Liver (tissue), 9 donors: Measurements from ENCODE around the gene FAM131C. TPM values are rescaled to one million over a fixed set of nuclear protein-coding genes. Genes with fewer than 3 reads are reported as not detected.

Source experiments
- DNase-seq: peaks from one replicate; pipeline ENCODE4 v3.0.0-alpha.2; 2017; ENCODE audit warnings: low spot score
- H3K27ac ChIP-seq, 2 donors: one replicate each; pipeline ENCODE4 v1.7.0; 2013; ENCODE audit warnings: inconsistent platforms in 2 of 2, low read length in 2 of 2, control low read depth in 1 of 2, low read depth in 1 of 2, mild to moderate bottlenecking in 1 of 2
- H3K27me3 ChIP-seq, 4 donors: one replicate each; pipeline versions ENCODE4 v1.6.1 to v1.7.0; 2013; ENCODE audit warnings: low read length in 3 of 4, inconsistent platforms in 1 of 4, mild to moderate bottlenecking in 1 of 4, moderate library complexity in 1 of 4; ENCODE audit not compliant: control insufficient read depth in 4 of 4, insufficient read depth in 4 of 4
- H3K36me3 ChIP-seq, 4 donors: one replicate each; pipeline versions ENCODE4 v1.6.1 to v1.7.0; 2013; ENCODE audit warnings: low read length in 3 of 4, mild to moderate bottlenecking in 3 of 4, low read depth in 1 of 4, moderate library complexity in 1 of 4; ENCODE audit not compliant: control insufficient read depth in 4 of 4, insufficient read depth in 3 of 4
- H3K4me1 ChIP-seq, 4 donors: one replicate each; pipeline versions ENCODE4 v1.6.1 to v1.7.0; 2013; ENCODE audit warnings: low read length in 3 of 4, mild to moderate bottlenecking in 3 of 4, moderate library complexity in 1 of 4; ENCODE audit not compliant: control insufficient read depth in 4 of 4, insufficient read depth in 4 of 4
- H3K4me3 ChIP-seq, 3 donors: one replicate each; pipeline versions ENCODE4 v1.6.1 to v1.7.0; 2013; ENCODE audit warnings: low read length in 3 of 3, control low read depth in 1 of 3, low read depth in 1 of 3, mild to moderate bottlenecking in 1 of 3
- H3K9ac ChIP-seq, 2 donors: one replicate each; pipeline ENCODE4 v1.7.0; 2013; ENCODE audit warnings: low read length in 2 of 2, mild to moderate bottlenecking in 2 of 2, moderate library complexity in 2 of 2, control low read depth in 1 of 2, low read depth in 1 of 2
- H3K9me3 ChIP-seq, 4 donors: one replicate each; pipeline versions ENCODE4 v1.6.1 to v1.7.0; 2013; ENCODE audit warnings: low read length in 3 of 4; ENCODE audit not compliant: control insufficient read depth in 4 of 4
- ATF3 ChIP-seq: IDR thresholded peaks from 2 replicates; pipeline ENCODE4 v1.6.1; 2016; ENCODE audit warnings: antibody characterized with exemption
- CTCF ChIP-seq: fragments of 150-350 bp; IDR thresholded peaks from 2 replicates; pipeline ENCODE4 v1.5.1; 2017; ENCODE audit warnings: improper control_type of control experiment, low read depth, low read length; ENCODE audit not compliant: missing input control
- FOXA1 ChIP-seq: IDR thresholded peaks from 2 replicates; pipeline ENCODE4 v1.6.1; 2016; ENCODE audit warnings: antibody characterized with exemption
- FOXA2 ChIP-seq: IDR thresholded peaks from 2 replicates; pipeline ENCODE4 v1.6.1; 2016; ENCODE audit warnings: antibody characterized with exemption
- HNF4A ChIP-seq, 2 donors: conservative IDR thresholded peaks; 2 replicates each; pipeline ENCODE4 v1.6.1; 2016; ENCODE audit warnings: antibody characterized with exemption in 2 of 2, mild to moderate bottlenecking in 2 of 2
- HNF4G ChIP-seq: IDR thresholded peaks from 2 replicates; pipeline ENCODE4 v1.6.1; 2016; ENCODE audit warnings: antibody characterized with exemption
- JUND ChIP-seq, 2 donors: IDR thresholded peaks; 2 replicates each; pipeline ENCODE4 v1.6.1; 2016; ENCODE audit warnings: antibody characterized with exemption in 2 of 2
- RAD21 ChIP-seq, 2 donors: IDR thresholded peaks; 2 replicates each; pipeline ENCODE4 v1.6.1; 2016; ENCODE audit warnings: antibody characterized with exemption in 2 of 2, mild to moderate bottlenecking in 2 of 2
- SP1 ChIP-seq: IDR thresholded peaks from 2 replicates; pipeline ENCODE4 v1.6.1; 2018; ENCODE audit warnings: antibody characterized with exemption, mild to moderate bottlenecking
- TAF1 ChIP-seq: conservative IDR thresholded peaks from 2 replicates; pipeline ENCODE4 v1.6.1; 2016; ENCODE audit warnings: antibody characterized with exemption, mild to moderate bottlenecking
- ZBTB33 ChIP-seq: IDR thresholded peaks from 2 replicates; pipeline ENCODE4 v1.6.1; 2016; ENCODE audit warnings: antibody characterized with exemption
- WGBS: extraction: QIAGEN DNeasy Blood & Tissue Kit; methylation state at CpG from one replicate; pipeline ENCODE4 v1.1.7; 2013; 5-methylcytosine and 5-hydroxymethylcytosine counted together
- polyA plus RNA-seq, 2 donors: library from polyadenylated mRNA; stranded (reverse) in 1 of 2; unstranded in 1 of 2; fragments of 200-250 nt in 1 of 2; fragments of >200 nt in 1 of 2; fragmentation: Nextera tagmentation in 1 of 2; extraction: Ambion mirVana in 1 of 2; gene quantifications; one replicate each; pipeline versions ENCODE4 v1.2.1 to v1.2.3, GENCODE V29; 2013 to 2015
- total RNA-seq, 2 donors: library from RNA; depleted of rRNA; stranded (reverse); fragments of >200 nt; gene quantifications; one replicate each; pipeline ENCODE4 v1.2.3, GENCODE V29; 2014
- TF ChIP-seq, protein P1 (sequence below): IDR thresholded peaks from 2 replicates; pipeline ENCODE4 v1.6.1; 2016; ENCODE audit warnings: antibody characterized with exemption, mild to moderate bottlenecking
- donor health status: healthy.
- donor health status: healthy.
- donor health status: healthy.
- donor health status: healthy.
- donor health status: healthy.

The FAM131C gene
- total and polyA plus RNA-seq, 4 donors: 0.05 to 0.92 TPM; not detected in 2

DNA sequence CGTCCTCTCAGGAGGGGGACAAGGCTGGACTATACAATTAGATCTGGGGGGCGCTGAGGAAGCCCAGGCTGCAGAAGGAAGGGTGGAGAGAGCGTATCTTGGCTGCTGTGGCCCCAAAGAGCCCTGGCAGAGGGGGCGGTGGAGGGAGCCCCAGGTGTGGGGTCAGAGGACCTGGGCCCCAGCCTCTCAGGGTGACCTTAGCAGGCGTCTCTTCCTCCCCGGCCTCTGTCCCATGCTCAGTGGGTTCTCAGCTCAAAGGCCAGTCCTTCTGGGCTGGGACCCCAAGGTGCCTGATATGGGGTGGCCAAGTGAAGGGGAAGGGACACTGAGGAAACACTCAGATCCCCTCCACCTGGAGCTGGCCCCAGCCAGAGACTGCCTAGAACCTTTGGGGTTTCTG is 1.8 kb downstream of the FAM131C start:
- TF ChIP-seq FOXA2 (no peak), ZBTB33 (no peak), SP1 (no peak), CTCF (no peak), ATF3 (no peak), TAF1 (no peak), JUND (IDR thresholded peaks at IDR 0.05) (no peak), FOXA1 (no peak), HNF4G (no peak), HNF4A (conservative IDR thresholded peaks at IDR 0.05) (no peak)
- TF ChIP-seq, protein P1, sequence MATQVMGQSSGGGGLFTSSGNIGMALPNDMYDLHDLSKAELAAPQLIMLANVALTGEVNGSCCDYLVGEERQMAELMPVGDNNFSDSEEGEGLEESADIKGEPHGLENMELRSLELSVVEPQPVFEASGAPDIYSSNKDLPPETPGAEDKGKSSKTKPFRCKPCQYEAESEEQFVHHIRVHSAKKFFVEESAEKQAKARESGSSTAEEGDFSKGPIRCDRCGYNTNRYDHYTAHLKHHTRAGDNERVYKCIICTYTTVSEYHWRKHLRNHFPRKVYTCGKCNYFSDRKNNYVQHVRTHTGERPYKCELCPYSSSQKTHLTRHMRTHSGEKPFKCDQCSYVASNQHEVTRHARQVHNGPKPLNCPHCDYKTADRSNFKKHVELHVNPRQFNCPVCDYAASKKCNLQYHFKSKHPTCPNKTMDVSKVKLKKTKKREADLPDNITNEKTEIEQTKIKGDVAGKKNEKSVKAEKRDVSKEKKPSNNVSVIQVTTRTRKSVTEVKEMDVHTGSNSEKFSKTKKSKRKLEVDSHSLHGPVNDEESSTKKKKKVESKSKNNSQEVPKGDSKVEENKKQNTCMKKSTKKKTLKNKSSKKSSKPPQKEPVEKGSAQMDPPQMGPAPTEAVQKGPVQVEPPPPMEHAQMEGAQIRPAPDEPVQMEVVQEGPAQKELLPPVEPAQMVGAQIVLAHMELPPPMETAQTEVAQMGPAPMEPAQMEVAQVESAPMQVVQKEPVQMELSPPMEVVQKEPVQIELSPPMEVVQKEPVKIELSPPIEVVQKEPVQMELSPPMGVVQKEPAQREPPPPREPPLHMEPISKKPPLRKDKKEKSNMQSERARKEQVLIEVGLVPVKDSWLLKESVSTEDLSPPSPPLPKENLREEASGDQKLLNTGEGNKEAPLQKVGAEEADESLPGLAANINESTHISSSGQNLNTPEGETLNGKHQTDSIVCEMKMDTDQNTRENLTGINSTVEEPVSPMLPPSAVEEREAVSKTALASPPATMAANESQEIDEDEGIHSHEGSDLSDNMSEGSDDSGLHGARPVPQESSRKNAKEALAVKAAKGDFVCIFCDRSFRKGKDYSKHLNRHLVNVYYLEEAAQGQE: no peak
- Histone ChIP-seq H3K27me3 (no peaks in the 10 kb centered on the region), H3K4me3 (no peak overlapping the region), H3K36me3 (no peaks in the 10 kb centered on the region), H3K9ac (no peak overlapping the region), H3K9me3 (no peaks in the 10 kb centered on the region), H3K27ac (no peak overlapping the region), H3K4me1 (peaks cover 17 to 34% (median 23%) of the 10 kb centered on the region in 4 donors)
- DNase-seq: no peak
- 98% methylated on average over 6 of the region's 6 CpGs for WGBS

- DNase-seq: no peak
- Histone ChIP-seq H3K4me3 (no peak overlapping the region), H3K4me1 (peaks cover 17 to 33% (median 20%) of the 10 kb centered on the region in 4 donors), H3K36me3 (no peaks in the 10 kb centered on the region), H3K27me3 (no peaks in the 10 kb centered on the region), H3K9me3 (no peaks in the 10 kb centered on the region), H3K9ac (no peak overlapping the region), H3K27ac (no peak overlapping the region)
- no peak for TF ChIP-seq FOXA1
- no peak for TF ChIP-seq RAD21 (IDR thresholded peaks at IDR 0.05)
- no peak for TF ChIP-seq ATF3
- WGBS: 94% methylated on average over 9 of the region's 9 CpGs
These were observed 2.7 kb downstream of the FAM131C start for GRCh38 chr1:16070640-16071355.
